Suppressor macrophage (primary cell): ENCODE results near the gene HSF2BP.
A peak's percentile ranks its signal among the peaks of the same experiment; 100 is the strongest.
"Not testable (repeated sequence)": the region's sequence is repeated elsewhere in the genome, so short reads cannot be mapped to it uniquely, and the experiment has no call there.

Experiments used
- DNase-seq, 4 experiments: peaks; one replicate each; pipeline ENCODE4 v3.0.0-alpha.2; 2020 to 2022

HSF2BP gene

GRCh38 chr21:43651926-43652325 is 7.4 kb downstream of the HSF2BP start:
- DNase-seq: not testable (repeated sequence)

DNA sequence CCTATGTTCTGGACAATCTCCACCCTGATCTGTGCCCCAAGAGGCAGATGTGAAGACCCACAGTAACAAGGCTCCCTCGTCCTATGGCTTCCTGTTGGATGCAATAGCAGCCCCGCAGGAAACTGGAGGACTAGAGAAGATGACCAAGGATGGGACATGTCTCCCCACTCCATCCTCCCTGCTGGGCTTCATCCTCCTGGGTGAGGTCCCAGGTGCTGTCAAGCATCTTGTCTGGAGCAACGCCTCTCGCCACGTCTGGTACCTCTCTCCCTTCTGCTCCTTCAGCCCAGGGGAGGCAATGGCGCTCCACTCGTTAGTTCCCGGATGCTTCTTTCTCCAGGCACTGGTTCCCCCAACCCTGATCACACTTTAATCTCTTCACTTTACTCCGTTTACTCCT is 11.1 kb downstream of the HSF2BP start:
- DNase-seq: no peak

DNA sequence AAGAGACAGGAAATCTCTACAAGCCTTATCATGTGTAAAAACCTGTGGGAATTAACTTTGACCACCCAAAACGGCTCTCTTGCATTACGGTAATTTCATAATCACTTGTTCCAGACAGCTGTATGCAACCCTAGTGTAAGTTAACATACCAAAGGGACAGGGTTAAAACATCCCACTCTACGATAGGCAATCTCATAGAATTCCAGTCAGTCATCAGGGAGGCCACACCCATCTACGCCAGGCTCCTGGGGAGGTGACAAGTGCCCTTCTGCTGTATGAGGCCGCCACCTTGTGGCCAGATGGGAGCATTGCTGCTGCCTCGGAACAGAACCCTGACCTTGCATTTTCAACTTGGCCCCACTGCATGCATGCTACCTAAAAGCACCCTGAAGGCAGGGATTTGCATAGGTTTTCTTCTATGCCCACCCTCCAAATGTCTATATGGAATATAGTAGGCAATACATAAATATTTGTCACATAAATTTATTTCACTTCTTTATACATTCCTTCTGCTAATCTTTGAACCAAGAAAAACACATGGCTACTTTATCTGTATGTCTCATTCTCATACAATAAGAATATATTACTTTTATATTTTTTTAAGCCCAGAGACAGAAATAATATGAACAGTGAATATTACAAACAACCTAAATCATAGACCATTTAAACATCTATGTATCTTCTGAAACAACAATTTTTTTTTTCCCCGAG is 12.6 kb downstream of the HSF2BP start:
- peak; percentile 94 to 95 (median 94) for DNase-seq

- DNase-seq: no peak
Observed at GRCh38 chr21:43645976-43646375, 13.3 kb downstream of the HSF2BP start.

- DNase-seq: peak; percentile 89 to 93 (median 91)
Observed at GRCh38 chr21:43645136-43645891, 14.0 kb downstream of the HSF2BP start.

GRCh38 chr21:43644609-43645008 is 14.7 kb downstream of the HSF2BP start:
- DNase-seq: peak; percentile 68 to 85 (median 74)

- no peak for DNase-seq
Observed at GRCh38 chr21:43644071-43644470, 15.2 kb downstream of the HSF2BP start.

DNA sequence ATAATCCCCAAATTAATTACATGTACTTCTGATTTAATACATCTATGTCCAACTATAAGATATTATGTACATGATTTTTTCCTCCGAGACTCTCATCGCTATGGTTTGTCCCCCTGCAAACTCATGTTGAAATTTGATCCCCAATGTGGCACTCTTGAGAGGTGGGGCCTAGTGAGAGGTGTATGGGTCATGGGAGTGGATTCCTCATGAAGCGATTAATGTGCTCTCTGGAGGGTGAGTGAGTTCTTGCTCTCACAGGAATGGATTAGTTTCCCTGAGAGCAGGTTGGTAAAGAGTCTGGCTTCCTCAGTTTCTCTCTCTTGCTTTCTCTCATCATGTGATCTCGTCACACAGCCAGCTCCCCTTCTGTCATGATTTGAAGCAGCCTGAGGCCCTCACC is 16.1 kb downstream of the HSF2BP start:
- DNase-seq: no peak

- DNase-seq: peak in 1 of 4 experiments; percentile 10
Observed at GRCh38 chr21:43640400-43640799, 18.9 kb downstream of the HSF2BP start.

DNA sequence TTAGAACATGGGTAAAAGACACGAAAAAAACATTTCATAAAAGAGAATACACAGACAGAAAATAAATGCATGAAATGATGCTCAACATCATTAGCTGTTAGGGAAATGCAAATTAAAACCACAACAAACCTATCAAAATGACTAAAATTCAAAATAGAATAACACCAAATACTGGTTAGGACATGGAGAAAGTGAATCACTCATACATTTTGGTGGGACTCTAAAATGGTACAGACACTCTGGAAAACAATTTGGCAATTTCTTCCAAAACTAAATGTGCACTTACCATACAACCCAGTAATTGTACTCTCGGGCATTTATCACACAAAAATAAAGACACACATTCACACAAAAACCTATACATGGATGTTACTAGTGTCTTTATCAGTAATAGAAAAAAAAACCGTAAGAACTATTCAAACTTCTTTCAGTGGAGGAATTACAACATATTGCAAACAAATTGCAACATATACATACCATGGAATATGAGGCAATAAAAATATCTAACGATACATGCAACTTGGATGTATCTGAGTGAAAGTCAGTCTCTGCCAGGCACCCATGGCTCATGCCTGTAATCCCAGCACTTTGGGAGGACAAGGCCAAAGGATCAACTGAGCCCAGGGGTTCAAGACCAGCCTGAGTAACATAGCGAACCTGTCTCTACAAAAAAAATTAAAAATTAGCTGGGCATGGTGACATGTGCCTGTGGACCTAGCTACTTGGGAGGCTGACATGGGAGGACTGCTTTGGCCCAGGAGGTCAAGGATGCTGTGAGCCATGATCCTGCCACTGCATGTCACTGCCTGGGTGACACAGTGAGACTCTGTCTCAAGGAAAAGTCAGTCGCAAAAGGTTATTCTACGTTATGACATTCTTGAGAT is 19.6 kb downstream of the HSF2BP start:
- DNase-seq: peak in 3 of 4 experiments; percentile 37 to 65 (median 58)

DNA sequence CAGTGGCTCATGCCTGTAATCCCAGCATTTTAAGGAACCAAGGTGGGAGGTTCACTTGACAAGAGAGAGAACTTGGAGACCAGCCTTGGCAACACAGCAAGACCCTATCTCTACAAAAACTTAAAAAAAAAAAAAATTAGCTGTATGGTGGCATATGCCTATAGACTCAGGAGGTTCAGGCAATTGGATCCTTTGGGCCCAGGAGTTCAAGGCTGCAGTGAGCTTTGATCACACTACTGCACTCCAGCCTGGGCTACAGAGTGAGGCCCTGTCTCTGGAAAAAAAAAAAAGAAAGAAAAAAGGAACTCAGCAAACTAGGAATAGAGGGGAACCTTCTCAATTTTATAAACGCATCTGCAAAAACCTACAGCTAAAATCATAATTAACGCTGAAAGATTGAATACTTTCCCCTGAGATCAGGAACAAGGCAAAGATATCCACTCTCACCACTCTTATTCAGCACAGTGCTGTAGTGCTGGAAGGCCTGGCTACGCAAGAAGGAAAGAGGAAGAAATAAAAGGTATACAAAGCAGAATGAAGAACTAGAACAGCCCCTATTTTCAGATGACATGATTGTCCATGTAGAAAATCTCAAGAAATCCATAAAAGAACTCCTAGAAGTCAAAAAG is 21.6 kb downstream of the HSF2BP start:
- DNase-seq: peak in 3 of 4 experiments; percentile 20 to 49 (median 34)

GRCh38 chr21:43635436-43635835 is 23.9 kb downstream of the HSF2BP start:
- no peak for DNase-seq

GRCh38 chr21:43634618-43635017 is 24.7 kb downstream of the HSF2BP start:
- DNase-seq: peak in 1 of 4 experiments; percentile 31

DNA sequence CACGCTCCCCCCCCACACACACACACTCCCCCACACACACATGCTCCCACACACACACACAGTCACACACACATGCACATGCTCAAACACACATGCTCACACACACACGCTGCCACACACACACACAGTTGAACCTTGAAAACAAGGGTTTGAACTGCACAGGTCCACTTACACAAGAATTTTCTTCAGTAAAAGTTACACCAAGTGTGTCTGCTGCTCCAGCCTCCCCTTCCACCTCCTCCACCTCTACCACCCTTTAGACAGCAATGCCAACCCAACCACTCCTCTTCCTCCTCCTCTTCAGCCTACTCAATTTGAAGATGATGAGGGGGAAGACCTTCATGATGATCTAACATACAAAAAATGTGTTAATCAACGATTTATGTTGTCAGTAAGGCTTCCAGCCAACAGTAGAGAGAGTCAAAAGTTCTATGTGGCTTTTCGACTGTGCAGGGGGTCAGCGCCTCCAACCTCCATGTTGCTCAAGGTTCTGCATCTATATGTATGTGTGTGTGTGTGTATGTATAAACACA is 26.8 kb downstream of the HSF2BP start:
- DNase-seq: no peak

- no peak for DNase-seq
Observed at GRCh38 chr21:43631411-43632107, 27.7 kb downstream of the HSF2BP start.

- no peak for DNase-seq
Observed at GRCh38 chr21:43627527-43627926, 31.8 kb downstream of the HSF2BP start.

DNA sequence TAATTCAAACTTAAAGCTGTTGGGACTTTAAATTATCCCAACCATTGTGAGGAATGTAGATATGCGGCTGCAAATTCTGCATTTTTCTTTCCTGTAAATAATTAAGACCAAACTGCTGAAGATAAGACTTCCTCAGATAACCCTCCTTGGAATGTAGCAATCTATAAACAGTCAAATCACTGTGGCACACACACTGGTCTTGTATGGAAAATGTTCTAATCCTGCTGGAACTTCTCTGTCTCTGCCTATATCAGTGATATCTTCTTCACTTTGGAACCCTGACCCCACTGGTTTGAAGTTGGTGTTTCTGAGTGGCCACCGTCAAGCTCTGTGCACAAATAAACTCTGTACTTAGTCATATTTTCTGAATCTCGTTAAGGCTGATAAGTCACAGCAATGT is 32.9 kb downstream of the HSF2BP start:
- no peak for DNase-seq

GRCh38 chr21:43624339-43624738 is 34.9 kb downstream of the HSF2BP start:
- no peak for DNase-seq

DNA sequence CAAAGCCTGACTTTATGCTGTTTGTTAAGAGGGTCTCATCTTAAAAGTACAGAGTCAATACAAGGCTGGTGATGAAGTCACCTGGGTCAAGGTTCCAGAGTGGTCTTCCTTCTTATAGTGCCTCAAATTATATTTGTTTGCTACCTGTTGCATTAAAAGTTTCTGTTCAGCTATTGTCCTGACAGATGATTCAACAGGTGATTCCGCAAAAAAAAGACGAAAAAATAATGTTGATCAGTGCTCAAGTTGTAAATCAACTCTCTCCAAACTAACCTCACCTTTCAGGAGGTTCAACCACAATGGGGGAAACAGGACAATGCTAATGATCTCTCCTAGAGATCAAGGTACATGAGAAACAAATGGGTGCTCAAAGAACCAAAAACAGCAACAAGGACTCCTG is 35.7 kb downstream of the HSF2BP start:
- DNase-seq: no peak

GRCh38 chr21:43622796-43623195 is 36.5 kb downstream of the HSF2BP start:
- DNase-seq: no peak

- peak in 3 of 4 experiments; percentile 15 to 45 (median 20) for DNase-seq
Observed at GRCh38 chr21:43619856-43620255, 39.4 kb downstream of the HSF2BP start.

DNA sequence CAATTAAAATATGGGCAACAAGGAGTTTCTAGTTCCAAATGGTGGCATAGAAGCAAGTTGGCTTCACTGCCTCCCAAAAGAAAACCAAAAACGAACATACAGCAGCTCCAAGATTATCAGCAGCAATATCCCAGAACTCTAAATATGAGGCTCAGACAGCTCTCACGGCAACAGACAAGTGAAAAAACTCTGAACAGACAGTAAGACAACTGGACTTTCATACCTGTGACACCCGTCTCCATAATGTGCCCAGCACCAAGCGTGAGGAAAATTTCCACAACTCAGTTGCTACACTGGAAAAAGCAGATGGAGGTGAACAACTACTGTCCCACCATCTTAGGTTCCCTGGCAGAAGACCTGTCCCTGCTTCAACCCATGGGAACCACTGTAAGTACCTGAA is 39.9 kb downstream of the HSF2BP start:
- no peak for DNase-seq
